Vagina (tissue), 2 donors: ENCODE results near the gene CELF5. TPM values are rescaled to one million over a fixed set of nuclear protein-coding genes. Genes with fewer than 3 reads are reported as not detected.

Source experiments
- DNase-seq, 2 donors: peaks; one replicate each; pipeline ENCODE4 v3.0.0-alpha.2; 2017; ENCODE audit errors: extremely low spot score in 2 of 2
- H3K27ac ChIP-seq: fragments of 200-600 bp; sonication (generic); one replicate; pipeline ENCODE4 v1.5.1; 2019
- H3K27me3 ChIP-seq: fragments of 200-600 bp; sonication (generic); one replicate; pipeline ENCODE4 v1.5.1; 2019
- H3K36me3 ChIP-seq, 2 donors: fragments of 200-600 bp; sonication (generic); one replicate each; pipeline ENCODE4 v1.5.1; 2017 to 2019
- H3K4me1 ChIP-seq: fragments of 200-600 bp; sonication (generic); one replicate; pipeline ENCODE4 v1.5.1; 2019
- H3K4me3 ChIP-seq, 2 donors: fragments of 200-600 bp; sonication (generic); 1 replicate in 1 of 2; 2 replicates in 1 of 2; pipeline ENCODE4 v1.5.1; 2016 to 2019
- H3K9me3 ChIP-seq: fragments of 200-600 bp; sonication (generic); one replicate; pipeline ENCODE4 v1.5.1; 2019
- POLR2A ChIP-seq, 2 donors: fragments of 450-650 bp; IDR thresholded peaks; one replicate each; pipeline ENCODE4 v1.6.1; 2017; ENCODE audit warnings: antibody characterized with exemption in 2 of 2, mild to moderate bottlenecking in 2 of 2, moderate library complexity in 2 of 2
- POLR2AphosphoS5 ChIP-seq, 2 donors: sonication (generic); formaldehyde crosslinking; IDR thresholded peaks; one replicate each; pipeline ENCODE4 v1.9.0; 2017; ENCODE audit warnings: antibody characterized with exemption in 2 of 2, mild to moderate bottlenecking in 2 of 2, low read depth in 1 of 2; ENCODE audit not compliant: insufficient read depth in 1 of 2
- intact Hi-C: fragments of 100-400 bp; cut with DNase I; formaldehyde crosslinking; loops from one replicate; pipeline ENCODE4 v1.15.1; 2023
- total RNA-seq: library from RNA; depleted of rRNA; stranded (reverse); fragments of >200 nt; gene quantifications from one replicate; pipeline ENCODE4 v1.2.3, GENCODE V29; 2016
- TF ChIP-seq, protein P1 (sequence below), 3 experiments: fragments of 450-650 bp in 2 of 3; fragments of 200-600 bp in 1 of 3; sonication (generic) in 1 of 3; IDR thresholded peaks; one replicate each; pipeline ENCODE4 v1.5.1; 2017 to 2019; ENCODE audit warnings: antibody characterized with exemption in 3 of 3, mild to moderate bottlenecking in 2 of 3, moderate library complexity in 2 of 3

The CELF5 gene
- total RNA-seq, 1 donor from 2014 or later: not detected

DNA sequence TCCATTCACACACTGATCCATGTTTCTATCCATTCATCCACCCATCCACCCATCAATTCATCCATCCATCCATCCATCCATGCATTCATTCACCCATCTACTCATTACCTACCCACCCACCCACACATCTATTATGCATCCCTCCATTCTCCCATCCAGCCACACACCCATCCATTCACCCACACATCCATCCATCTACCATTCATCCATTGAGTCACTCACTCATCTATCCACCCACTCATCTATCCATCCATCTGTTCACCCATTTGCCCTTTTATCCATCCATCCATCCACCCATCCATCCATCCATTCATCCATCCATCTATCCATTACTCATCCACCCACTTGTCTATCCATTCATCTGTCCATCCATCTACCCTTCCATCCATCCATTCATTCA lies 30.1 kb downstream of the CELF5 start:
- H3K27ac ChIP-seq: no peak overlapping the region
- no peaks in the 10 kb centered on the region for H3K27me3 ChIP-seq
- no peak for DNase-seq
- no peaks in the 10 kb centered on the region for H3K36me3 ChIP-seq
- H3K4me3 ChIP-seq: no peak overlapping the region
- H3K4me1 ChIP-seq: no peaks in the 10 kb centered on the region
- no peaks in the 10 kb centered on the region for H3K9me3 ChIP-seq
- TF ChIP-seq, protein P1, sequence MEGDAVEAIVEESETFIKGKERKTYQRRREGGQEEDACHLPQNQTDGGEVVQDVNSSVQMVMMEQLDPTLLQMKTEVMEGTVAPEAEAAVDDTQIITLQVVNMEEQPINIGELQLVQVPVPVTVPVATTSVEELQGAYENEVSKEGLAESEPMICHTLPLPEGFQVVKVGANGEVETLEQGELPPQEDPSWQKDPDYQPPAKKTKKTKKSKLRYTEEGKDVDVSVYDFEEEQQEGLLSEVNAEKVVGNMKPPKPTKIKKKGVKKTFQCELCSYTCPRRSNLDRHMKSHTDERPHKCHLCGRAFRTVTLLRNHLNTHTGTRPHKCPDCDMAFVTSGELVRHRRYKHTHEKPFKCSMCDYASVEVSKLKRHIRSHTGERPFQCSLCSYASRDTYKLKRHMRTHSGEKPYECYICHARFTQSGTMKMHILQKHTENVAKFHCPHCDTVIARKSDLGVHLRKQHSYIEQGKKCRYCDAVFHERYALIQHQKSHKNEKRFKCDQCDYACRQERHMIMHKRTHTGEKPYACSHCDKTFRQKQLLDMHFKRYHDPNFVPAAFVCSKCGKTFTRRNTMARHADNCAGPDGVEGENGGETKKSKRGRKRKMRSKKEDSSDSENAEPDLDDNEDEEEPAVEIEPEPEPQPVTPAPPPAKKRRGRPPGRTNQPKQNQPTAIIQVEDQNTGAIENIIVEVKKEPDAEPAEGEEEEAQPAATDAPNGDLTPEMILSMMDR (IDR thresholded peaks at IDR 0.05): no peak
- TF ChIP-seq POLR2AphosphoS5 (IDR thresholded peaks at IDR 0.05; ENCODE audit: insufficient read depth in 1 of 2, low read depth in 1 of 2) (no peak), POLR2A (IDR thresholded peaks at IDR 0.05) (no peak)
- intact Hi-C loops: no loop called here

GRCh38 chr19:3257071-3257470 lies 32.6 kb downstream of the CELF5 start:
- no peaks in the 10 kb centered on the region for H3K27me3 ChIP-seq
- no peak overlapping the region for H3K27ac ChIP-seq
- H3K4me3 ChIP-seq: no peak overlapping the region
- DNase-seq: no peak
- H3K9me3 ChIP-seq: no peaks in the 10 kb centered on the region
- TF ChIP-seq POLR2AphosphoS5 (IDR thresholded peaks at IDR 0.05; ENCODE audit: insufficient read depth in 1 of 2, low read depth in 1 of 2) (no peak), POLR2A (IDR thresholded peaks at IDR 0.05) (no peak)
- TF ChIP-seq, protein P1 (IDR thresholded peaks at IDR 0.05): no peak
- H3K36me3 ChIP-seq: no peaks in the 10 kb centered on the region
- no peaks in the 10 kb centered on the region for H3K4me1 ChIP-seq
- intact Hi-C loops: no loop called here

DNA sequence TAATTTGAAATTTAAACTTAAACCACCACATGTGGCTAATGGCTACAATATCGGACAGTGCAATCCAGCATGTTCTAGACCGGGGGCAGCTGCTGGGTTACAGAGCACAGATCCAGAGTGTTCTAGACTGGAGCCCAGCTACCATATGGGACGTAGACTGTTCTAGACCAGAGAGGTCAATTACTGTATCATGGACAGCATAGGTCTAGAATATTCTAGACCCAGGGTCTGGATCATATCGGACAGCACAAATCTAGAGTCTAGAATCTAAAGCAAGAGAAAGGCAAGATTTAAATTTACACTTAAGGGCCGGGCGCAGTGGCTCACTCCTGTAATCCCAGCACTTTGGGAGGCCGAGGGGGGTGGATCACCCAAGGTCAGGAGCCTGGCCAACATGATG lies 37.9 kb downstream of the CELF5 start:
- Histone ChIP-seq H3K27ac (no peak overlapping the region), H3K9me3 (no peaks in the 10 kb centered on the region), H3K36me3 (no peaks in the 10 kb centered on the region), H3K4me1 (no peaks in the 10 kb centered on the region), H3K27me3 (no peaks in the 10 kb centered on the region), H3K4me3 (no peak overlapping the region)
- no peak for DNase-seq
- intact Hi-C loops: no loop called here
- TF ChIP-seq POLR2A (IDR thresholded peaks at IDR 0.05): no peak
- TF ChIP-seq, protein P1 (IDR thresholded peaks at IDR 0.05): no peak
- TF ChIP-seq POLR2AphosphoS5 (IDR thresholded peaks at IDR 0.05; ENCODE audit: insufficient read depth in 1 of 2, low read depth in 1 of 2): no peak

GRCh38 chr19:3263866-3264265 lies 39.4 kb downstream of the CELF5 start:
- DNase-seq: no peak
- intact Hi-C loops: no loop called here
- Histone ChIP-seq H3K27ac (no peak overlapping the region), H3K27me3 (no peaks in the 10 kb centered on the region), H3K36me3 (no peaks in the 10 kb centered on the region), H3K4me1 (no peaks in the 10 kb centered on the region), H3K4me3 (no peak overlapping the region), H3K9me3 (no peaks in the 10 kb centered on the region)
- TF ChIP-seq, protein P1 (IDR thresholded peaks at IDR 0.05): no peak
- TF ChIP-seq POLR2A (IDR thresholded peaks at IDR 0.05): no peak
- TF ChIP-seq POLR2AphosphoS5 (IDR thresholded peaks at IDR 0.05; ENCODE audit: insufficient read depth in 1 of 2, low read depth in 1 of 2): no peak

- no peak for TF ChIP-seq POLR2A (IDR thresholded peaks at IDR 0.05)
- no peak for TF ChIP-seq POLR2AphosphoS5 (IDR thresholded peaks at IDR 0.05; ENCODE audit: insufficient read depth in 1 of 2, low read depth in 1 of 2)
- TF ChIP-seq, protein P1 (IDR thresholded peaks at IDR 0.05): no peak
- no peaks in the 10 kb centered on the region for H3K9me3 ChIP-seq
- intact Hi-C loops: no loop called here
Measured at GRCh38 chr19:3265432-3265831, 41.0 kb downstream of the CELF5 start.

More at GRCh38 chr19:3265432-3265831, 41.0 kb downstream of the CELF5 start:
- H3K27ac ChIP-seq: no peak overlapping the region
- DNase-seq: no peak
- H3K27me3 ChIP-seq: no peaks in the 10 kb centered on the region
- no peaks in the 10 kb centered on the region for H3K4me1 ChIP-seq
- H3K36me3 ChIP-seq: no peaks in the 10 kb centered on the region
- H3K4me3 ChIP-seq: no peak overlapping the region
